Spleen (tissue), 11 donors: ENCODE results near the gene ZNF738. TPM values are rescaled to one million over a fixed set of nuclear protein-coding genes. Genes with fewer than 3 reads are reported as not detected.

Experiments used
- DNase-seq: peaks from one replicate; pipeline ENCODE4 v3.0.0-alpha.2; 2020
- H3K27ac ChIP-seq, 8 donors: fragments of 200-600 bp; sonication (generic) in 7 of 8; 1 replicate in 4 of 8; 2 replicates in 4 of 8; pipeline versions ENCODE4 v1.5.0 to v1.8.0; 2016 to 2021; ENCODE audit warnings: inconsistent platforms in 4 of 8, mild to moderate bottlenecking in 4 of 8, moderate library complexity in 1 of 8
- H3K27me3 ChIP-seq, 7 donors: fragments of 200-600 bp; sonication (generic) in 6 of 7; replicated peaks in 1 of 7; 1 replicate in 4 of 7; 2 replicates in 3 of 7; pipeline versions ENCODE4 v1.5.0 to v1.8.0; 2016 to 2021; ENCODE audit warnings: inconsistent platforms in 3 of 7, mild to moderate bottlenecking in 1 of 7
- H3K36me3 ChIP-seq, 6 donors: fragments of 200-600 bp; sonication (generic) in 5 of 6; 1 replicate in 4 of 6; 2 replicates in 2 of 6; pipeline versions ENCODE4 v1.5.0 to v1.8.0; 2016 to 2021; ENCODE audit warnings: inconsistent platforms in 2 of 6
- H3K4me1 ChIP-seq, 6 donors: fragments of 200-600 bp; sonication (generic) in 5 of 6; 1 replicate in 3 of 6; 2 replicates in 3 of 6; pipeline versions ENCODE4 v1.5.0 to v1.8.0; 2016 to 2021; ENCODE audit warnings: inconsistent platforms in 3 of 6
- H3K4me3 ChIP-seq, 8 donors: fragments of 200-600 bp; sonication (generic) in 7 of 8; 1 replicate in 4 of 8; 2 replicates in 4 of 8; pipeline versions ENCODE4 v1.5.0 to v1.8.0; 2016 to 2021; ENCODE audit warnings: inconsistent platforms in 4 of 8, mild to moderate bottlenecking in 4 of 8, moderate library complexity in 2 of 8
- H3K9me3 ChIP-seq, 8 donors: fragments of 200-600 bp; sonication (generic) in 7 of 8; 1 replicate in 4 of 8; 2 replicates in 4 of 8; pipeline versions ENCODE4 v1.5.0 to v1.8.0; 2016 to 2021; ENCODE audit warnings: inconsistent platforms in 4 of 8
- CTCF ChIP-seq, 11 experiments: fragments of 200-600 bp in 7 of 11; fragments of 450-650 bp in 4 of 11; sonication (generic) in 4 of 11; IDR thresholded peaks in 8 of 11; conservative IDR thresholded peaks in 3 of 11; 1 replicate in 7 of 11; 2 replicates in 4 of 11; pipeline versions ENCODE4 v1.4.0 to v1.8.0; 2016 to 2021; ENCODE audit warnings: antibody characterized with exemption in 11 of 11, inconsistent platforms in 4 of 11, mild to moderate bottlenecking in 1 of 11
- POLR2A ChIP-seq, 3 donors: fragments of 450-650 bp; IDR thresholded peaks; one replicate each; pipeline ENCODE4 v1.5.1; 2017; ENCODE audit warnings: antibody characterized with exemption in 3 of 3, mild to moderate bottlenecking in 1 of 3
- POLR2AphosphoS5 ChIP-seq, 3 donors: sonication (generic); formaldehyde crosslinking; IDR thresholded peaks; one replicate each; pipeline ENCODE4 v1.5.1; 2017; ENCODE audit warnings: antibody characterized with exemption in 3 of 3
- WGBS, 5 donors: extraction: QIAGEN DNeasy Blood & Tissue Kit in 3 of 5; methylation state at CpG; one replicate each; pipeline versions ENCODE4 v1.1.5 to v1.1.7; 2013 to 2018; 5-methylcytosine and 5-hydroxymethylcytosine counted together
- intact Hi-C: fragments of 100-400 bp; cut with DNase I; formaldehyde crosslinking; loops from one replicate; pipeline ENCODE4 v1.15.0; 2023; ENCODE audit warnings: low total_unique reads
- polyA plus RNA-seq, 3 donors: library from polyadenylated mRNA; stranded (reverse); fragments of 200-250 nt; gene quantifications; one replicate each; pipeline ENCODE4 v1.2.1, GENCODE V29; 2013
- total RNA-seq, 7 donors: library from RNA; depleted of rRNA in 3 of 7; stranded (reverse); fragments of >200 nt in 3 of 7; fragmentation: NEBNext Ultra II Directional in 4 of 7; extraction: Animal tissue kit (Norgen Biotek cat#: 25700) in 4 of 7; gene quantifications; one replicate each; pipeline versions ENCODE4 v1.1.0 to v1.2.1, GENCODE V29; 2016 to 2021
- donor health status: healthy with polysubstance abuse.
- donor health status: DM: no; HTN: no; CAD: no; lungs with moderate emphysema.
- donor health status: DM: no; HTN: no; CAD: no.
- donor health status: Bipolar disorder and iron deficiency.
- donor health status: healthy.
- donor health status: DM: no; HTN: no; CAD: no.
- donor health status: DM: yes; HTN: yes; CAD: no.

Gene ZNF738
- total and polyA plus RNA-seq, 10 donors: 4.5 to 16.5 (median 8.4) TPM

- 30 to 75% (median 39%) methylated on average over 2 of the region's 2 CpGs for WGBS, 5 donors
Measured at GRCh38 chr19:21352830-21353229, 6.0 kb upstream of the ZNF738 start.

GRCh38 chr19:21362291-21362690, 3.5 kb downstream of the ZNF738 start:
- H3K9me3 ChIP-seq: peaks cover 0 to 33% (median 0%) of the 10 kb centered on the region in 8 donors
- H3K27ac ChIP-seq: no peak overlapping the region
- peaks cover 0 to 70% (median 22%) of the 10 kb centered on the region in 6 donors for H3K36me3 ChIP-seq
- H3K27me3 ChIP-seq: no peaks in the 10 kb centered on the region
- no peak overlapping the region for H3K4me3 ChIP-seq
- intact Hi-C loops: no loop called here
- whole genome bisulfite sequencing, 5 donors: 94 to 97% (median 95%) methylated on average over 3 of the region's 3 CpGs
- TF ChIP-seq POLR2A (IDR thresholded peaks at IDR 0.05): no peak
- no peak for TF ChIP-seq POLR2AphosphoS5 (IDR thresholded peaks at IDR 0.05)
- TF ChIP-seq CTCF (IDR thresholded peaks at IDR 0.05 in 8 of 11, conservative IDR thresholded peaks at IDR 0.05 in 3 of 11): no peak
- DNase-seq: no peak
- peaks cover 0 to 19% (median 10%) of the 10 kb centered on the region in 6 donors for H3K4me1 ChIP-seq

More at GRCh38 chr19:21352830-21353229, 6.0 kb upstream of the ZNF738 start:
- Histone ChIP-seq H3K4me1 (no peaks in the 10 kb centered on the region), H3K27ac (no peak overlapping the region), H3K36me3 (no peaks in the 10 kb centered on the region), H3K4me3 (no peak overlapping the region), H3K9me3 (peaks cover 0 to 31% (median 18%) of the 10 kb centered on the region in 8 donors), H3K27me3 (no peaks in the 10 kb centered on the region)
- intact Hi-C loops: no loop called here
- TF ChIP-seq POLR2A (IDR thresholded peaks at IDR 0.05) (no peak), CTCF (IDR thresholded peaks at IDR 0.05 in 8 of 11, conservative IDR thresholded peaks at IDR 0.05 in 3 of 11) (no peak), POLR2AphosphoS5 (IDR thresholded peaks at IDR 0.05) (no peak)
- no peak for DNase-seq

- intact Hi-C loops: no loop called here
- H3K36me3 ChIP-seq: peaks cover 10 to 50% (median 20%) of the 10 kb centered on the region in 6 donors
- no peak overlapping the region for H3K4me3 ChIP-seq
- H3K9me3 ChIP-seq: peaks cover 54 to 100% (median 100%) of the 10 kb centered on the region in 8 donors
- WGBS, 5 donors: 94 to 100% (median 97%) methylated on average over 4 of the region's 4 CpGs
- DNase-seq: no peak
- no peaks in the 10 kb centered on the region for H3K27me3 ChIP-seq
- H3K4me1 ChIP-seq: no peaks in the 10 kb centered on the region
- no peak for TF ChIP-seq POLR2AphosphoS5 (IDR thresholded peaks at IDR 0.05)
- TF ChIP-seq POLR2A (IDR thresholded peaks at IDR 0.05): no peak
- no peak for TF ChIP-seq CTCF (IDR thresholded peaks at IDR 0.05 in 8 of 11, conservative IDR thresholded peaks at IDR 0.05 in 3 of 11)
- no peak overlapping the region for H3K27ac ChIP-seq
Measured at GRCh38 chr19:21383980-21384582, 25.3 kb downstream of the ZNF738 start.

GRCh38 chr19:21396121-21396520, 37.3 kb downstream of the ZNF738 start:
- Histone ChIP-seq H3K27ac (peak overlapping the region in 2 of 8 donors; percentile 88 to 91), H3K9me3 (peaks cover 0 to 54% (median 21%) of the 10 kb centered on the region in 8 donors), H3K36me3 (peaks cover 3 to 28% (median 15%) of the 10 kb centered on the region in 6 donors), H3K4me1 (peaks cover 5 to 38% (median 31%) of the 10 kb centered on the region in 6 donors), H3K4me3 (peak overlapping the region in 1 of 8 donors; percentile 82), H3K27me3 (no peaks in the 10 kb centered on the region)
- intact Hi-C loops: no loop called here
- TF ChIP-seq CTCF (IDR thresholded peaks at IDR 0.05 in 8 of 11, conservative IDR thresholded peaks at IDR 0.05 in 3 of 11): no peak
- no peak for TF ChIP-seq POLR2AphosphoS5 (IDR thresholded peaks at IDR 0.05)
- TF ChIP-seq POLR2A (IDR thresholded peaks at IDR 0.05): no peak
- DNase-seq: no peak
- 92 to 96% (median 95%) methylated on average over 10 of the region's 10 CpGs for WGBS, 5 donors
